GM18526 (cell line): ENCODE results near the gene CYP26A1.

Experiments
- POLR2A ChIP-seq: IDR thresholded peaks from 3 replicates; pipeline ENCODE4 v1.6.1; 2011; ENCODE audit not compliant: insufficient read length; ENCODE audit errors: extremely low read depth

The CYP26A1 gene, protein sequence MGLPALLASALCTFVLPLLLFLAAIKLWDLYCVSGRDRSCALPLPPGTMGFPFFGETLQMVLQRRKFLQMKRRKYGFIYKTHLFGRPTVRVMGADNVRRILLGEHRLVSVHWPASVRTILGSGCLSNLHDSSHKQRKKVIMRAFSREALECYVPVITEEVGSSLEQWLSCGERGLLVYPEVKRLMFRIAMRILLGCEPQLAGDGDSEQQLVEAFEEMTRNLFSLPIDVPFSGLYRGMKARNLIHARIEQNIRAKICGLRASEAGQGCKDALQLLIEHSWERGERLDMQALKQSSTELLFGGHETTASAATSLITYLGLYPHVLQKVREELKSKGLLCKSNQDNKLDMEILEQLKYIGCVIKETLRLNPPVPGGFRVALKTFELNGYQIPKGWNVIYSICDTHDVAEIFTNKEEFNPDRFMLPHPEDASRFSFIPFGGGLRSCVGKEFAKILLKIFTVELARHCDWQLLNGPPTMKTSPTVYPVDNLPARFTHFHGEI

GRCh38 chr10:93073539-93074146 lies at the start of gene CYP26A1:
Gene CYP26A1 (plus strand): TSS chr10:93073893. CDS start chr10:93073935, 42 bp downstream.
- TF ChIP-seq POLR2A: no peak

DNA sequence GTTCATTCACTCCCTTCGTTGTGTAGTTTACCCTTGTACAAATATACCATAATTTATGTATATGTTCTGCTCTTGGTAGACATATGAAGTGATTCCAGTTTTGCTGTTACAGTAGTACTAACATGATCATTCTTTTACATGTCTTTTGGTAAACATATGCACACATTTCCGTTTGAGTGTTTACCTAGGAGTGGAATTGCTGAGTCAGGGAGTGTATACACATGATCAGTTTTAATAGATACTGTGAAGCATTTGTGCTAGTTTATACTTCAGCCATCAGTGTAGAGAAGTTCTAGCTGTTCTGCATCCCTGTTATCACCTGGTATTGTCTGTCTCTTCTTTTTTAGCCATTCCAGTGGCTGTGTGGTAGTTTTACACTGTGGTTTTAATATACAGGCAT lies 47.6 kb upstream of the CYP26A1 start:
- no peak for TF ChIP-seq POLR2A

- no peak for TF ChIP-seq POLR2A
Measured at GRCh38 chr10:93027508-93027907, 46.2 kb upstream of the CYP26A1 start.

DNA sequence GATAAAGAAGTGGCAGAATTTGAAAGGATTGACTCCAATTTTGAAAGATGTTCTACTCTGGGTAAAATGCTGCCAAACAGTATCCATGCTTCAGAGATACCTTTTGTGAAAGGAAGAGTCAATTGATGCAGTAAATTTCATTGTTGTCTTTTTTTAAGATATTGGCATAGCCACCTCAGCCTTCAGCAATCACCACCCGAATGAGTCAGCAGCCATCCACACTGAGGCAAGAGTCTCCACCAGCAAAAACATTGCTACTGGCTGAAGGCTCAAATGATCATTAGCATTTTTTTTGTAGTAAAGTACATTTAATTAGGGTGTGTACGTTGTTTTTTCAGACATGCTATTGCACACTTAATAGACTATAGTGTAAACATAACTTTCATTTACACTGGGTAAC lies 44.8 kb upstream of the CYP26A1 start:
- no peak for TF ChIP-seq POLR2A

- no peak for TF ChIP-seq POLR2A
Measured at GRCh38 chr10:93030409-93030808, 43.3 kb upstream of the CYP26A1 start.

GRCh38 chr10:93032105-93032808 lies 41.4 kb upstream of the CYP26A1 start:
- no peak for TF ChIP-seq POLR2A

- no peak for TF ChIP-seq POLR2A
Measured at GRCh38 chr10:93032809-93033137, 40.9 kb upstream of the CYP26A1 start.

DNA sequence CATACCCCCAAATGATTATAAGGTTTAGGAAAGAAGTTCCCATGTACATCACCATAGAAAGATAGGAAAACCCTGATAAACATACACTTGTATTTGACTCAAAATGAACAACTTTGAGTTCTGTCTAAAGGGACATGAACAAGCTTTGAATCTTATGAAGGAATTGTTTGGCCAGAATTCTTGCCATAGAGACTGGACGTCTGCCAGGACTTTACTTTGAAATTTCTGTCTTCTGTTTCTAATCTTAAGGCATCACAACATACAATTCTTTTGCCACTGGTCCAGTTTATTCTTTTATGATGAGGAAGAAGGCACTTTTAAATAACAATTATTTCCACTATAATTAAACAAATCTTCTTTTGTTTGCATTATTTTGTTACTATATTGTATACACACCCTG lies 39.3 kb upstream of the CYP26A1 start:
- no peak for TF ChIP-seq POLR2A

DNA sequence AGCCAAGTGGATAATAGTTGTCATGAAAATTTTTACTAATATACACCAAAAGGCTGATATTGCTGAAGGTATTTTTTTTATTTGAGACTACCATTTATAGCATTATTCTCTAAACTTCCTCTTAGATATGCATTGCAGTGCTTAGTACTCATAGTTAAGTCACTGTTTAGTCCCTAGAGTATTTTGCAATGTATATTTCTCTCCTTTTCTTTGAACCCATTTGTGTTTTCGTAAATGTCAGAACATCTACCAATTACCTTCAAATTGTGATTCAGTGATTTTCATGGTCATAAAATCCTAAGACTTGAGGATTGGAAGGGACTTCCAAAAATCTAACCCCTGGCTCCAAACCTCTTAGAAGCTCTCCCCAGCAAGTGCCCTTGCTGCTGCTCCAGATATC lies 34.6 kb upstream of the CYP26A1 start:
- TF ChIP-seq POLR2A: no peak

DNA sequence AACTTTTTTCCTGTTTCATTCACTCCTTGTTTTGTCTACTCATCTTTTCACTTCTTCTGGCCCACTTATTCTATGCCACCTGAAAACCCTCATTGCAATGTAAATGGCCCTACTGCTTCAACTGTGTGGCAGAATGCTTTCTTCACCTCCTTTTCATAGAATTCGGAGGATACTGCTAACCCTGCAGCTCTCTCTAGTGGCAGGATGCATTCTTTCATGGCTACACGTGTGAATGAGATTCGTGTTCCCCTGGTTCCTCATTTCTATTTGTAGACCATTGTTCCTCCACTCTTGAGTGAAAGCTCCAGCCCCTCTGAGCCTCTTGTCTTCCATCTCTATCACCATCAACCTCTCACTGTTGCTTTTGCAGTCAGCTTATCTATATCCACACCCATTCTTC lies 34.0 kb upstream of the CYP26A1 start:
- TF ChIP-seq POLR2A: no peak

GRCh38 chr10:93054486-93054885 lies 19.2 kb upstream of the CYP26A1 start:
- no peak for TF ChIP-seq POLR2A

GRCh38 chr10:93058139-93058538 lies 15.6 kb upstream of the CYP26A1 start:
- no peak for TF ChIP-seq POLR2A

GRCh38 chr10:93059975-93060886 lies 13.5 kb upstream of the CYP26A1 start, which contains the start of gene CYP26C1:
Gene CYP26C1 (plus strand): TSS chr10:93060798. CDS start chr10:93061264, 466 bp downstream.
- TF ChIP-seq POLR2A: no peak

DNA sequence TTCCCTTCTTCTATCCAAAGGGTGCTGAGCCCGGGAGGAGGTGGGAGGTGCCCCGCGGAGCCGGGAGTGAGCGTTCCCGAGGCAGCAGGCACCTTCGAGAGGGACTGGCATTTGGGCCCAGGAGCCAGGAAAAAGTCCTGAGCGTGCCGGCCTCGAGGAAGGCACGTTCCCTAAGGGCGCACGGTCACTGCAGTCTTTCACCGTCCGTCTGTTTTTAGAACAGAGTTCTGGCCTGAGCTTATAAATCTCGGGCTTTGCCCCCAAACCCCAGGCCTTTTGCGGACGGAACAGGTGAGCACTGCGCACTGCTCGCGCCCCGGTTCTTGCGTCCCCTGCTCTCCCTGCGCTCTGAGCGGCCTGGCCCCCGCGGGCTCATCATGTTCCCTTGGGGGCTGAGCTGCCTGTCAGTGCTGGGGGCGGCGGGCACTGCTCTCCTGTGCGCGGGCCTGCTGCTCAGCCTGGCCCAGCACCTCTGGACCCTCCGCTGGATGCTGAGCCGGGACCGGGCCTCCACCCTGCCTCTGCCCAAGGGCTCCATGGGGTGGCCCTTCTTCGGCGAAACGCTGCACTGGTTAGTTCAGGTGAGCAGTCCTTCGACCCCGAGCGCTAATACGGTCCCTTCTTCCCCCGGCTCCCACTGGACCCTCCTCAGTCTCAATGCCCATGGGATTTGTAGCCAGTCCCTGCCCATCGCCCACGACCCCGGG lies 12.7 kb upstream of the CYP26A1 start:
- TF ChIP-seq POLR2A: no peak
